GM13976 (cell line): ENCODE measurements around the gene GZMM.
A peak's percentile ranks its signal among the peaks of the same experiment; 100 is the strongest.

Experiments used
- DNase-seq: peaks from one replicate; pipeline ENCODE4 v3.0.0; 2012; ENCODE audit warnings: low spot score
- CTCF ChIP-seq: IDR thresholded peaks from 2 replicates; pipeline ENCODE4 v1.5.1; 2012; ENCODE audit warnings: borderline replicate concordance, mild to moderate bottlenecking; ENCODE audit not compliant: insufficient read depth; ENCODE audit errors: extremely low read depth, missing control alignments, control extremely low read depth
- in situ Hi-C: fragments of 300-500 bp; cut with MboI; formaldehyde crosslinking; loops from one replicate; pipeline ENCODE4 v1.12.0; 2022; ENCODE audit warnings: low sequenced_read_pairs, mixed read lengths, inconsistent platforms; ENCODE audit not compliant: unreplicated experiment

The GZMM gene

GRCh38 chr19:543910-544608 is at the start of gene GZMM:
Gene GZMM, plus strand, starts transcription at chr19:544053. Its CDS starts 19 bp downstream, at chr19:544072.
- in situ Hi-C loops, result no loop called here
- TF ChIP-seq CTCF, result no peak
- peak; percentile 47 for DNase-seq

GRCh38 chr19:494171-495080 is 49.4 kb upstream of the GZMM start:
- in situ Hi-C loops, result no loop called here
- no peak for DNase-seq
- TF ChIP-seq CTCF, result no peak

GRCh38 chr19:495081-495401 is 48.8 kb upstream of the GZMM start:
- no peak for TF ChIP-seq CTCF
- in situ Hi-C loops, result no loop called here
- DNase-seq, result no peak

GRCh38 chr19:495402-496111 is 48.3 kb upstream of the GZMM start:
- DNase-seq, result peak; percentile 71
- in situ Hi-C loops, result no loop called here
- peak; percentile 51 for TF ChIP-seq CTCF

GRCh38 chr19:496112-496665 is 47.7 kb upstream of the GZMM start, which contains the start of gene MADCAM1:
Gene MADCAM1, plus strand, starts transcription at chr19:496486. Its CDS starts 14 bp downstream, at chr19:496500.
- TF ChIP-seq CTCF, result no peak
- DNase-seq, result no peak
- in situ Hi-C loops, result no loop called here

GRCh38 chr19:496986-497385 is 46.9 kb upstream of the GZMM start:
- no peak for TF ChIP-seq CTCF
- in situ Hi-C loops, result no loop called here
- DNase-seq, result no peak
